Activated CD8-positive, alpha-beta memory T cell treated with anti-CD3 and anti-CD28 coated beads, Interleukin-2, amount 50 U/mL, for 4 hours (primary cell): ENCODE data around the gene GAPVD1.
"Not testable (repeated sequence)": the region's sequence is repeated elsewhere in the genome, so short reads cannot be mapped to it uniquely, and the experiment has no call there.

ENCODE experiments used
- DNase-seq: peaks from one replicate; pipeline ENCODE4 v3.0.0-alpha.2; 2020

GAPVD1 gene

DNA sequence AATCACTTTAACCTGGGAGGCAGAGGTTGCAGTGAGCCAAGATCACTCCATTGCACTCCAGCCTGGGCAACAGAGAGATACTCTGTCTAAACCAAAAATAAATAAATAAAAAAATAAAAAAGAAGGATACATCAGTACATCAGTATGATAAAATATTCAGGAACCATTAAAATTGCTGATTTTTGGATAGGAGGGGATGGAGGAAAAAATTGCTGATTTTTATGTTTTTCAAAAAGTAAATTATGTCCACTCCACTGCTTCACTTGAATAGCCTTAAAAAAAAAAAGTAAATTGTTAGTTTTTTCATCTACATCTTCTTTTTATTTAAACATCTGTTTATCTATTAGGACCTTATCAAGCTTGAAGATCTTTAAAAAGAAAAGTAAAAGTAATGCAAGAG lies 7.4 kb upstream of the GAPVD1 start:
- DNase-seq = no peak

DNA sequence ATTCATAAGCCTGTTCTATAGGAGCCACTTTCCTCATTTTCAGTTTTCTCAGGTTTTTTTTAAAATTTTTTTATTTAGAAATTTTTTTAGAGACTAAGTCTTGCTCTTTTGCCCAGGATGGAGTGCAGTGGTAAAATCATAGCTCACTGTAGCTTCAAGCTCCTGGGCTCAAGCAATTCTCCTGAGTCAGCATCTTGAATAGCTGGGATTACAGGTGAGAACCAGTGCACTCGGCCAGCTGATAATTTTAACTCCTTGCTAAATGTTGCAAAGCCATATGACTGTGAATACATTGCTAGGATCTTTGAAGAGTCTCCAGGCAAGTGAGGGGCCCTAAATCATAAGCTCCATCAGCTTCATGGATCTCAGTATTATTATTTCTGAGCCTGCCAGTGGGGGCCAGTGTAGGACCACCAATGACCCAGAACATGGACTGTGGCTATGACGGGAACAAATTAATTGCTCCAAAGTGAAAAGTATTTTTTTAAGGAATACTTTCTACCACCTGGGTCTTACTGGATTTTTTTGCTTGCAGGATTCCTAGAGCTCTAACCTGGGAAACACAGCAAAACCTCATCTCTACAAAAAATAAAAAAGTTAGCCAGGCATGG lies 5.7 kb upstream of the GAPVD1 start:
- DNase-seq = no peak

DNA sequence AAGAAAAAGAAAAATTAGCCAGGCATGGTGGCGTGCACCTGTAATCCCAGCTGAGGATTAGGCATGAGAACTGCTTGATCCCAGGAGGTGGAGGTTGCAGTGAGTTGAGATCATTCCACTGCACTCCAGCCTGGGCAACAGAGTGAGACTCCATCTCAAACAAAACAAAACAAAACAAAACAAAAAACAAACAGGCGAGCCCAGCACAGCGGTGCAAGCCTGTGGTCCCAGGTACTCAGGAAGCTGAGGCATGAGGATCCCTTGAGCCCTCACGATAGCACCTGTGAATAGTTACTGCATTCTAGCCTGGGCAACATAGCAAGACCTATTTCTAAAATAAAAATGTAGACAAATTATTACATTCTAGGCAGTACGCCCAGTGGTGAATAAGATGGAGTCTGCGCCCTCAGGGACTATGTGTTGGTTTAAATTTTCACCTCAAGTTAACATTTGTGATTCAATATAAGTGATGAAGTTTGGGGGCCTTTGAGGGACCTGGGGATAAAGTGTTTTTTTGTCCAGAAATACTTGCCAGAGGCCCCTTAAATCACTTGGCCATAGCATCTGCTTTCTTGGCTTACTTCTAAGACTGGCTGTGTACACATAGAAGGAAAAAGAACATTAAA lies 3.4 kb upstream of the GAPVD1 start:
- DNase-seq = no peak

DNA sequence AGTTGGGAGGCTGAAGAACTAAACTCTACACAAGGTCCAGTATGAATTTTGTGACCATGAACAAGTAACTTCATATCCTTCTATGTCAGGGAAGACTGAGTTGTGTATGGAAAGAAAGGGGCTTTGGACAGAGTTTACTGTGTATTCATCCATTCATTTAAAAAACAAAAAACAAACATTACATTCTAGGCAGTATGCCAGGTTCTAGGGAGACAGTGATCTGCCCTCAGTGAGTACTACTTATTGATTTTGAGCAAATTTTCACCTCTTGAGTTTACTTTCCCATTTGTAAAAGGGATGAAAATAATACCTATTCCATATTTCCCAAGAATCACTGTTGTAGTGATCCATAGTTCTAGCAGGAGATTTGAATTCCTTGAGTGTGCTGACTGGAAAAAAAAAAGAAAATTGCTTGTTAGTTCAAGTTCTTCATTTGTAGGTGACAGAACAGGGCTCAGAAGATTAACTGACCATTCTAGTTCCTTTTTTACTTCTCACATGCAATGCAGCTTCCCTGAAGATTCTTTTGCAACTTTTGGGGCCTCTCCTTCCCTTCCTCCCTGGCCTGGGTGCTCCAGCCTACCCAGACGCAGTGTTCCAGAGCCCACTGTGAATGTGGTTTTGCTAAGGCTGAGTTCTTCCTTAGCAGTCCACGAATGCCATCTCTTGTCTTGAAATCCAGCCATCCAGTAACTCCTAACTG lies 2.6 kb upstream of the GAPVD1 start:
- no peak for DNase-seq

DNA sequence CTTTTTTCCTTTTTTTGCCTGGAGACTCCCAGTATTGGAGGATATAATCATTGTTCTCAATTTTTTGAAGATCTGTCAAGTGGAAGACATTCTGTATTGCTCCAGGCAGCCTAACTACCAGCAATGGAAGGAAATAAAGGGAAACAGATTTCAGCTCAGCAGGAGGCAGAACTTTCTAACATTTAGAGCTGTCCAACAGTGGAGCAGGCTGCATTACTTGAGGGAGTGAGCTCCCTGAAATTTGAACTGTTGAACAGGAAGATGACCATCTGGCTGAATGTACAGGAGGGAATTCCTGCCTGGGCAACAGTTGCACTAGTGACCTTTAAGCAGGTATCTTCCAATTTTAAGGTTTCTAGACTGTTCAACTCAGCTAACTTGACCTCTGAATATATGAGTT lies 1.1 kb upstream of the GAPVD1 start:
- DNase-seq = no peak

DNA sequence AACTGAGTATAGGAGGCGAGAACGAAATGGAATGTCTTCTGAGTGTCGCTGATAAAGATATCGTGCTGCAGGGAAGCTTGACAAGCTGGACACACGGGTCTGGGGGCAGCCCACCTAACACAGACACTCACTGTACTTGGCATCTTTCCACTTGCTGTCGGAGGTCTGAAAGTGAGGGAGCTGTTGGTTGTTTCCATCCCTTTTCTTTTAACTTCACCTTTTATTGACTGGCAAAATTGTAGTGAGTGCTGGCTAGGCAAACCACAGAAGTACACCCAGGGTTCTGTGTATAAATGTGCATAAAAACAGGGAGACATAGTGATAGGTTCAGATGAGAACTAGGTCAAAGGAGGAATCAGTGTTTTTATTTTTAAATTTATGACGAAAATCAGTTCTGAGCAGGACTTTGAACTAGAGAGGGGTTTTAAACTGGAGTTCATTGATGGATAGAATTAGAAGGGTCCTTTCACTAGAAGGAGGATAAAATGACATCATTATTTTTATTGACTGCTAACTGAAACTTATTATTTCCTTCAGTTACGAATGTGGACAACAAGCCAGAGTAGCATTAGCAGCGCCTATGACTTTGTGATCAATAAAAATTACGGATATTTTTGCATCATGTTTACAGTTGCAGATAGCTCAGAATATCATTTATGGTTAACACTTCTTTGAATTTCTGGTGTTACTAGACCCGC lies 817 bp downstream of the GAPVD1 start:
- DNase-seq = no peak

DNA sequence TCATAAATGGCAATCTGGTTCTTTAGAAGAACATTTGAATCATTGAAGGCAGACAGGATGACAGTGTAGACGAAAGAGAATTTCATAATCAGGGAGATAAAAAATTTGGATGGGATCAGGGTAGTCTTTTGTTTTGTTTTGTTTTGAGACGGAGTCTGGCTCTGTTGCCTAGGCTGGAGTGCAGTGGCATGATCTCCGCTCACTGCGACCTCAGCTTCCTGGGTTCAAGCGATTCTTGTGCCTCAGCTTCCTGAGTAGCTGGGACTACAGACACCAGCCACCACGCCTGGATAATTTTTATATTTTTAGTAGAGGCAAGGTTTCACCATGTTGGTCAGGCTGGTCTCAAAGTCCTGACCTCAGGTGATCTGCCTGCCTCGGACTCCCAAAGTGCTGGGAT lies 2.4 kb downstream of the GAPVD1 start:
- not testable (repeated sequence) for DNase-seq

DNA sequence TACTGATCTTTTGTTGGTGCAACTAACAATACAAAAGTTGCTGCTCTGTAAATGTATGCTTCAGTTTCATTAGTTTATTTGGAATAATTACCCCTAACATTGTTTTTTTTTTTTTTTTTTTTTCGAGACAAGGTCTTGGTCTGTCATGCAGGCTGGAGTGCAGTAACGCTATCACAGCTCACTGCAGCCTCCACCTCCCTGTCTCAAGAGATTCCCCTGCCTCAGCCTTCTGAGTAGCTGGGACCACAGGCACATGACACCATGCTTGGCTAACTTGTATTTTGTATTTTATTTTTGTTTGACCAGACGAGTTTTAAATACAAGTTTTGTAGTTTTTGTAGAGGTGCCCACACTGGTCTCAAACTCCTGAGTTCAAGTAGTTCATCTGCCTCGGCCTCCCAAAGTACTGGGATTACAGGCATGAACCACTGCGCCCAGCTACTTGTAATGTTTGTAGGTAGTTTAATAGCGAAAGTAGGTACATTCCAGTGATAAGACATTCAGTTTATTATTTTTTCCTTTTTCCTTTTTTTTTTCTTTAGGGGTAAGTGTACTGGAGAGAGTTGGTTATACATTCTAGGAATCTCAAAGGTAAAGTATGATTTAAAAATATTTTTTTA lies 6.9 kb downstream of the GAPVD1 start:
- DNase-seq = no peak

DNA sequence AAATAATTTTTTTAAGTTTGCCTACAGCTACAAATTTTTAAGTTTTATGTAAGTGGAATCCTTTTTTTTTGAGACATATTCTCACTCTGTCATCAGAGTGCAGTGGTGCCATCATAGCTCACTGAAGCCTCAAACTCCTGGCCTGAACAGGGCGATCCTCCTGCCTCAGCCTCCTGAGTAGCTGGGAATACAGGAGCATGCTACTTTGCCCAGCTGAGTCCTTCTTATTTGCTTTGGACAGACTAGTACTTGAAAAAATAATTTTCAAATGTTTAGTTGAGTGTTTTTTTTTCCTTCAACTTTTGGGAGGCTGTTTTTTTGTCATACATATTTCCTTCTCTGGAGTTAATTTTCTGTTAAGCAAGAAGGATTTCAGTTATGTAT lies 7.4 kb downstream of the GAPVD1 start:
- no peak for DNase-seq

DNA sequence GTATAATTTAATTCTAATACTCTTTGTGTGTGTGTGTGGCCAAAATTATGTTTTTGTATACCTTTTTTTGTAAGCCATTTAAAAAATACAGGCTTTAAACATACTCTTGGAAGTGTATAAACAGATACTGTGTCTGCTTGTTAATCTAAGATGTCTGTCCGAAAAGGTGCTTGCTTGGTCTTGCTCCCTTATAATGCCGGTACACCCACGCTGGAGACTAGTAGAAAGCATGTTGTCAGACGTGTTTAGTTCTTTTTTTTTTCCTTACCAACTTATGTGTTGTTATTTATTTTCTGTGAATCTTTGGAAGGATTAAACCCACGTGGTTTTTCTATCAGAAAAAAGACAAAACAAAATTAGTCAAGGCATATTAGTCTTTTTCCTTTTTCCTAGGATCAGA lies 9.5 kb downstream of the GAPVD1 start:
- no peak for DNase-seq

DNA sequence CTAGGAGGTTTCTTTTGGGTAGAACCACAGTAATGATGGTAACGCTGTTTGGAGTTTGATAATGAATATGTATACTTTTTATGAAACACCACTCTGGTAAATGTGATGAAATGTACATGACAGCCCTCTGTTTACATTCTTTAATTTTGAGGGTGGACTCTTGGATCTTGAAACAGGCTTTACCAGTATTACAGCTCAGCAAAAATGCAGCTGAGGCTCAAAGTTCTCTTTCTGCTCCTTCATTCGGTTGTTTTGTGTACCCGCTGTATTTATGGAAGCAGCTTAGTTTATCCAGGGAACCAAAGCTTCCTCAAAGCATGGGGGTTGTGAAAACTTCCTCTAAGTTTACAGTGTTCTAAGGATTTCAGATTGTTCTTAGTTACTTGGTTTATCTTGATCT lies 11.1 kb downstream of the GAPVD1 start:
- no peak for DNase-seq

DNA sequence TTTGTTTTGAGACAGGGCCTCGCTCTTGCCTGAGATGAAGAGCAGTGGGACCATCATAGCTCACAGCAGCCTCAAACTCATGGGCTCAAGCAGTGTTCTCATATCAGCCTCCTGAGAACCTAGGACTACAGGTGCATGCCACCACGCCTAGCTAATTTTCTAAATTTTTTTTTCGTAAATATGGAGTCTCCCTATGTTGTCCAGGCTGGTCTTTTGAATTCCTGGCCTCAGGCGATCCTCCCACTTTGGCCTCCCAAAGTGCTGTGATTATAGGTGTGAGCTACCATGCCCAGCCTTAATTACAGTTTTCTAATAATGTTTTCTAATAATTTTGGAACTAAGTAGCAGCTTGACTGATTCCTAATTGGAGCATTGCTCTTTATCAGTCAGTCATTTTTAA lies 15.1 kb downstream of the GAPVD1 start:
- no peak for DNase-seq

DNA sequence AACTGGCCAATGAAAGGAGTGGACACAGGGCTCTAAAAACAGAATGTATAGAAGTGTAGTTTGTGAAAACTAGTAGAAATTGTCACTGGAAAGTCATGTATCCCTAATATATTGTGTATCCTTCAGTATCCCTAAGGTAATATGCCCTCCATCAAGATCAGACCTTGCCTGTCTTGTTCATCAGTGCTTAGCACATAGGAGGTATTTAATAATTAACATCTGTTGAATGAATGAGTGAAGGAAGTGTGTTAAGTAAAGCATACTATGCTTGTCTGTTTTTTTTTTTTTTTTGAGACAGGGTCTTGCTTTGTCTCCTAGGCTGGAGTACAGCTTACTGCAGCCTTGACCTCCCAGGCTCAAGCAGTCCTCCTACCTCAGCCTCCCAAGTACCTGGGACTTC lies 15.8 kb downstream of the GAPVD1 start:
- DNase-seq = no peak

DNA sequence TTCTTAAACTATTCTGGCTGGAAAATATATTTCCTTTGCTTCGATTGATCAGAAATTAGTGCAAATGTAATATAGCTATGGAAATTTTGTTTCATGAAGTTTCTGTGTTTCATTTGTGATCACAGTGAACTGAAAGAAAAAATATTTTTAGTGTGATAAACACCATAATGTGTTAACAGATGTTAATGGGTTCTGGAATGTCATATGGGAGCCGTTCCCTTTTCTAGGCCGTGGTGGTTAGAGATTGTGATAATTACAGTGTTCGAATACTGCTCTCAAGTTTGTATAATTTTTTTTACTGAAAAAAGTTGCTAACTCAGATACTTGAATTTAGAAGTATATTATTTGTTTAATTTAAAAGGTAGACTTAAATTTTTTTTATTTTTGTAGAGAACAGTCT lies 19.3 kb downstream of the GAPVD1 start:
- no peak for DNase-seq

DNA sequence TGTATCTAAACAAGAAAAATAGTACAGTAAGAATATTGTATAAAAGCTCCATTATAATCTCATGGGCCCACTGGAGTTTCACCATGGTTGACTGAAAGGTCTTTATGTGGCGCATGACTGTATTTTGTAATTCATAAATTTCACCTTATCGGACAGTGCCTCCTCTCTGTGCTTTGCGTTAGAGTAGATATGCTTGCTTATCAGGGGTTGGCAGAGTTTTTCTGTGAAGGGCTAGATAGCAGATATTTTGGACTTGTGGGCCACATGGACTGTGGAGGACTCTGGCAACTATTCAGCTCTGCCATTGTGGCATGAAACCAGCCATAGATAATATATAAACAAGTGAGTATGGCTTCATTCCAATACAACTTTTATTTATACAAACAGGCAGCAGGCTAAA lies 23.2 kb downstream of the GAPVD1 start:
- no peak for DNase-seq

DNA sequence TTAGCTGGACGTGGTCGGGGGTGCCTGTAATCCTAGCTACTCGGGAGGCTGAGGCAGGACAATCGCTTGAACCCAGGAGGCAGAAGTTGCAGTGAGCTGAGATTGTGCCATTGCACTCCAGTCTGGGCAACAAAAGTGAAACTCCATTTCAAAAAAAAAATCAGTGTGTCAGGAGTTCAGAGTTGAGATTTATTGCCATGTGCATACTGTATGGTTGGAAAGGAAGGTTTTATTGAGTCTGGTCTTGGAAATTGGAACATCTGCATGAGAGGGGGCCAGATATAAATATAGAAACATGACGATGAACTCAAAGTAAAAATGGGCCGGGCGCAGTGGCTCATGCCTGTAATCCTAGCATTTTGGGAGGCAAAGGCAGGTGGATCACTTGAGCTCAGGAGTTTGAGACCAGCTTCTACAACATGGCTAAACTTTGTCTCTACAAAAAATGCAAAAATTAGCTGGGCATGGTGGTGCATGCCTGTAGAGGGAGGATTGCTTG lies 25.4 kb downstream of the GAPVD1 start:
- DNase-seq = not testable (repeated sequence)

DNA sequence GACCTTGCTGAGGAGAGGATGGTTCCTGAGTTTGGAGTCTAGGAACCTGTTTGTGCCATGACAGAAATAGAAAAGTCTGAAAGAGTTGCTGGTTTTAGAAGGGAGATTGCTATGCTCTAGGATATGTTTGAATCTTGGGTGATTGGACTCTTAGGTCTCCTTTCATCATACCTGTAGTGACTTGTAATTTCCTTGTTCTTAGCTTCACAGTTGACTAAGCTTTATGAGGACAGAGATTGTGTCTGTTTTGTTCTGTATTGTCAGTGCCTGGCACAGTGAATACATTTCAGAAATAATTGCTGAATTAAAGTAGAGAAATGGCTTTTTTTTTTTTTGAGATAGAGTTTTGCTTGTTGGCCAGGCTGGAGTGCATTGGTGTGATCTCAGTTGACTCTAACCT lies 31.5 kb downstream of the GAPVD1 start:
- no peak for DNase-seq

DNA sequence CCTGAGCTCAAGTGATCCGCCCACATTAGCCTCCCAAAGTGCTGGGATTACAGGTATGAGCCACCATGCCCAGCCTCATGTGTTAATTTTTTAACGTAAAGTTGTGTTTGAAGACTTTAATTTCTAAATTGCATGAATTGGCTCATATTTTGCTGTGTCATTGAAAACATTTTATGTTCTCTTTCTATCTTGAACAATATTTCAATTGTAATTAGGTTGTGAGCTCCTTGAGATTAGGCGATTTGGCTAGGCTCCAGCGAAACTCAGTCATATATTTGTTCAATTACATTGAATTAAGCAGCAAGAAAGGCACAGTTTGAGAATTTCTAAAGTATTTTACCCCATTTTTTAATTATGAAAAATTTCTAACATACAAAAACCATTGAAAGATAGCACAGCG lies 34.0 kb downstream of the GAPVD1 start:
- DNase-seq = no peak

DNA sequence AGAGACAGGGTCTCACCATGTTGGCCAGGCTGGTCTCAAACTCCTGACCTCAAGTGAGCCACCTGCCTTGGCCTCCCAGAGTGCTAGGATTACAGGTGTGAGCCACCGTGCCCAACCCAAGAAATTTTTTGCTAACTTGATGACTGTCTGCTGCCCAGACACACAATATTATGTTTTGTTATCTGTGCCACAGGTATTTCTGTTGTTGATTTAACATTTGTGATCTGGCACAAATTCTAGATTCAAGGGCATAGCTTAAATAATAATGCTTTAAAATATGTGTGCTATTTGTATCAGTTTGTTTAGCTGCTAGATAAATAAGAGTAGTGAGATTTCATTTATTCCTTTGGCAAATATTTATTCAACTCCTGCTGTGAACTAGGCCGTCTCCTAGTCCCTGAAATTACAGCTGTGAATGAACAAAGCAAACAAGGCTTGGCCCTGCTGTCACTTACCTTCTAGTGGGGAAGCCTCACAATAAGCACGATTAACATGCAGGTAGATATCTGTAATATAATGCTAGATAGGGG lies 35.3 kb downstream of the GAPVD1 start:
- DNase-seq = no peak

DNA sequence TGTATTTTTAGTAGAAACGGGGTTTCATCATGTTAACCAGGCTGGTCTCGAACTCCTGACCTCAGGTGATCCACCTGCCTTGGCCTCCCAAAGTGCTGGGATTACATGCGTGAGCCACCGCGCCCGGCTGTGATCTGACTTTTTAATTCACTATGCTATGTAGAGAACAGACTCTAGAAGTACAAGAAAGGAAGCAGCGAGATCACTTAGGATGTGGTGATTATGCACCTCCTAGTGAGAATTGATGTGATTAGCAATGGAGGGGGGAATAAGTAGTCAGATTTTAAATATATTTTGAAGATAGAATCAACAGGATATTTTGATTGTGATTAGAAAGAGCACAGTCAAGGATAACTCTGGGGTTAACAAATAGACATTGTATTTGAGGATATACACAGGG lies 36.3 kb downstream of the GAPVD1 start:
- no peak for DNase-seq

DNA sequence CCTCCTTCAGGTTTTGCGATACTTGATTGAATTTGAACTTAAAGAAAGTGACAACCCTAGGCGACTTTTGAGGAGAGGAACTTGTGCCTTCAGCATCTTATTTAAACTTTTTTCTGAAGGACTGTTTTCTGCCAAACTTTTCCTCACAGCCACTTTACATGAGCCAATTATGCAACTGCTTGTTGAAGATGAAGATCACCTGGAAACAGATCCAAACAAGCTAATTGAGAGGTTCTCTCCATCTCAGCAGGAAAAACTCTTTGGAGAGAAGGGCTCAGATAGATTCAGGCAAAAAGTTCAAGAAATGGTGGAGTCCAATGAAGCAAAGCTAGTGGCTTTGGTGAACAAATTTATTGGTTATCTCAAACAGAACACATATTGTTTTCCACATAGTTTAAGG lies 40.6 kb downstream of the GAPVD1 start:
- DNase-seq = no peak

DNA sequence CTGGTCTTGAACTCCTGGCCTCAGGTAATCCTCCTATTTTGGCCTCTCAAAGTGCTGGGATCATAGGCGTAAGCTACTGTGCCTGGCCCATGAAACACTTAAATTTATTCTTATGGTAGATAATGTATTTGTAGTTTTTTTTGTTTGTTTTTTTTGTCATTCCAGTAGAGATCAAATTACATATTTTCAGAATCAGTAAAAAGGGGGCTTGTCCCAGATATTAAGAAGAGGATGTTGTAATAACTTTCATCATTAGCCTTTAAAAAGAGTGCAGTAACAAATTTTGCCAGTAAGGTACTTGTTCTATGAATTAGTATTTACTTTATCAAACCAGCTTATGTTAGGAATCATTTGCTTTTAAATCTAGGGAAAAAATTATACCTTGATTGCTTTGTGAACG lies 42.6 kb downstream of the GAPVD1 start:
- DNase-seq = no peak

DNA sequence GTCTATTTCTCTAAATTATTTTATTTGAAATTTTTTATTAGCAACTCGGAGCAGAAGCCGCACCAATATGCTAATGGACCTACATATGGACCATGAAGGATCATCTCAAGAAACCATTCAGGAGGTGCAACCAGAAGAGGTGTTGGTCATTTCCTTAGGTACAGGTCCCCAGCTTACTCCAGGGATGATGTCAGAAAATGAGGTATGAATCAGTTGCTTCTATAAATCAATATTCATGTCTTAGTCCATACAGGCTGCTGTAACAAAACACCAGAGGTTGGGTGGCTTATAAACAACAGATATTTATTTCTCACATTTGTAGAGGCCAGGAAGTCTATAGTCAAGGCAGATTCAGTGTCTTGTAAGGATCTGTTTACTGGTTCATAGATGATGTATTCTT lies 50.8 kb downstream of the GAPVD1 start:
- DNase-seq = no peak
